Mesendoderm (in vitro differentiated cells): Measurements from ENCODE around the gene GSTO2.
A peak's percentile ranks its signal among the peaks of the same experiment; 100 is the strongest.

ENCODE experiments used
- DNase-seq: peaks from one replicate; pipeline ENCODE4 v3.0.0; 2013
- H2AK5ac ChIP-seq: 2 replicates; pipeline ENCODE4 v1.6.1; 2013; ENCODE audit warnings: low read length, inconsistent platforms
- H2BK120ac ChIP-seq: 2 replicates; pipeline ENCODE4 v1.6.1; 2013; ENCODE audit warnings: low read depth, mild to moderate bottlenecking, low read length, moderate library complexity, mixed read lengths
- H2BK15ac ChIP-seq: replicated peaks from 2 replicates; pipeline ENCODE4 v1.6.1; 2013; ENCODE audit warnings: low read depth, mild to moderate bottlenecking, moderate library complexity
- H2BK5ac ChIP-seq: 2 replicates; pipeline ENCODE4 v1.6.1; 2013; ENCODE audit warnings: low read length, inconsistent platforms
- H3K18ac ChIP-seq: 2 replicates; pipeline ENCODE4 v1.6.1; 2013; ENCODE audit warnings: mild to moderate bottlenecking, low read length, mixed read lengths
- H3K23ac ChIP-seq: one replicate; pipeline ENCODE4 v1.6.1; 2013; ENCODE audit warnings: low read length
- H3K27ac ChIP-seq: 2 replicates; pipeline ENCODE4 v1.5.1; 2013; ENCODE audit warnings: low read depth, mild to moderate bottlenecking, inconsistent platforms, low read length, moderate library complexity
- H3K27me3 ChIP-seq: 2 replicates; pipeline ENCODE4 v1.6.1; 2013; ENCODE audit warnings: low read length, control low read depth, mild to moderate bottlenecking, inconsistent platforms; ENCODE audit not compliant: insufficient read depth, poor library complexity
- H3K36me3 ChIP-seq: 2 replicates; pipeline ENCODE4 v1.6.1; 2013; ENCODE audit warnings: low read length, inconsistent platforms; ENCODE audit not compliant: control insufficient read depth, insufficient read depth
- H3K4ac ChIP-seq: one replicate; pipeline ENCODE4 v1.6.1; 2013; ENCODE audit warnings: low read depth, mild to moderate bottlenecking, low read length, moderate library complexity
- H3K4me1 ChIP-seq: 2 replicates; pipeline ENCODE4 v1.6.1; 2013; ENCODE audit warnings: low read depth, low read length, inconsistent platforms; ENCODE audit not compliant: control insufficient read depth
- H3K4me2 ChIP-seq: 2 replicates; pipeline ENCODE4 v1.6.1; 2013; ENCODE audit warnings: low read length
- H3K4me3 ChIP-seq: 2 replicates; pipeline ENCODE4 v1.5.1; 2013; ENCODE audit warnings: mild to moderate bottlenecking, low read length
- H3K56ac ChIP-seq: one replicate; pipeline ENCODE4 v1.6.1; 2013; ENCODE audit warnings: low read length
- H3K79me1 ChIP-seq: 2 replicates; pipeline ENCODE4 v1.6.1; 2013; ENCODE audit warnings: low read length, inconsistent platforms
- H3K79me2 ChIP-seq: 2 replicates; pipeline ENCODE4 v1.6.1; 2013; ENCODE audit warnings: mild to moderate bottlenecking, low read length; ENCODE audit not compliant: control insufficient read depth, insufficient read depth
- H3K9ac ChIP-seq: 2 replicates; pipeline ENCODE4 v1.6.1; 2013; ENCODE audit warnings: low read length, inconsistent platforms
- H4K5ac ChIP-seq: one replicate; pipeline ENCODE4 v1.6.1; 2013; ENCODE audit warnings: low read length
- H4K8ac ChIP-seq: one replicate; pipeline ENCODE4 v1.6.1; 2013; ENCODE audit warnings: low read depth, mild to moderate bottlenecking, control low read depth, low read length, moderate library complexity
- WGBS: extraction: QIAGEN DNeasy Blood & Tissue Kit; methylation state at CpG from one replicate; pipeline ENCODE4 v1.1.7; 2013; ENCODE audit warnings: low lambda C conversion rate, missing lambda C conversion rate; ENCODE audit not compliant: insufficient coverage; ENCODE audit errors: extremely low coverage; 5-methylcytosine and 5-hydroxymethylcytosine counted together

The GSTO2 gene

DNA sequence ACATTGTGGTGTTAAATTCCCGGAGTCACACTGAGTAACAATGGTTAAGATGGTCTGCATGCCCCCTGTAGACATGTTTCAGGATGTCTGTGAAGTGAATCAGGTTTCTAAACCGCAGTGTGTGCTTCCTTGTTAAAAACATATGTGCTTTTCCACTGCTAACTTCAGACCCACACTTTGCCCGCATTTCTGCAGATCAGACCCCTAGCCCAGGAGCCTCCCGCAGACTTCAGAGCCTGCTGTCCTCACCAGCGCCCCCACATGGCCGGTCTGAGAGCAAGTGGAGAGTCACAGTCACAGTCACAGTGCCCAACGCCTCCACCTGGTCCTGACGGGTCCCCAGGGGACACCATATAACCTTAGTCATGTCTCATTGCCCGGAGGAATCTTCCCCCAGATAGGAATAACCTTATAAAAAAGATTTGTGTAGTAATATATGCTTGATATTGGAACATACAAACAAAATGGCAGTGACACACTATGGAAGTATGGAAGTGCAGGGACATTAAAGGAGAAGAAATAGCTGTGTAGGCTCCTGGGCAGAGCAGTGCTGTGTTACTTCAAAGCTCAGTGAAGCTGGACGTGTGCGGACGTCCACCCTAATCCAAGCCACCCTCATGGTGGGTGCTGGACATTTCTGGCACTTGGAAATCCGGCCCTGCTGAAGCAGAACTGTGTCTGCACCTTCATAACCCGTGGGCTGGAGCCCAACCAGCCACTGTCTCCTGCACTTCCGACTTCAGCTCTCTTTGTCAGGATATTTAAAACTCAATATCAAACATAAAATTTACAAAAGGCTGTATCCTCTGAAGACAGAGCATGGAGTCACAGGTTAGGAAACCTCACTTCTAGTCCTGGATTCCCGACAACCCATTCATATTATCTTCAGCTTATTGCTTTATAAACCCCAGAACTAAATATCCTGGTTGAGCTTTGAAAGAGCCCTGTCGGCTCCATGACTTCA is 29.0 kb downstream of the GSTO2 start:
- peak; percentile 92 for DNase-seq
- Histone ChIP-seq H3K4me1 (peaks cover 21% of the 10 kb centered on the region), H2BK120ac (no peak overlapping the region), H3K56ac (peak overlapping the region; percentile 54), H3K4me2 (no peak overlapping the region), H2AK5ac (peak overlapping the region; percentile 25), H3K18ac (peak overlapping the region; percentile 76), H4K5ac (no peak overlapping the region), H3K79me1 (no peaks in the 10 kb centered on the region), H3K23ac (no peak overlapping the region), H3K36me3 (no peaks in the 10 kb centered on the region), H3K79me2 (no peaks in the 10 kb centered on the region), H2BK15ac (no peak overlapping the region), H3K4ac (no peak overlapping the region), H3K27me3 (no peaks in the 10 kb centered on the region), H4K8ac (no peak overlapping the region), H3K27ac (no peak overlapping the region), H2BK5ac (peak overlapping the region; percentile 51), H3K9ac (peak overlapping the region; percentile 6), H3K4me3 (no peak overlapping the region)
- WGBS: no CpG with 5 or more reads among the region's 17 CpGs

DNA sequence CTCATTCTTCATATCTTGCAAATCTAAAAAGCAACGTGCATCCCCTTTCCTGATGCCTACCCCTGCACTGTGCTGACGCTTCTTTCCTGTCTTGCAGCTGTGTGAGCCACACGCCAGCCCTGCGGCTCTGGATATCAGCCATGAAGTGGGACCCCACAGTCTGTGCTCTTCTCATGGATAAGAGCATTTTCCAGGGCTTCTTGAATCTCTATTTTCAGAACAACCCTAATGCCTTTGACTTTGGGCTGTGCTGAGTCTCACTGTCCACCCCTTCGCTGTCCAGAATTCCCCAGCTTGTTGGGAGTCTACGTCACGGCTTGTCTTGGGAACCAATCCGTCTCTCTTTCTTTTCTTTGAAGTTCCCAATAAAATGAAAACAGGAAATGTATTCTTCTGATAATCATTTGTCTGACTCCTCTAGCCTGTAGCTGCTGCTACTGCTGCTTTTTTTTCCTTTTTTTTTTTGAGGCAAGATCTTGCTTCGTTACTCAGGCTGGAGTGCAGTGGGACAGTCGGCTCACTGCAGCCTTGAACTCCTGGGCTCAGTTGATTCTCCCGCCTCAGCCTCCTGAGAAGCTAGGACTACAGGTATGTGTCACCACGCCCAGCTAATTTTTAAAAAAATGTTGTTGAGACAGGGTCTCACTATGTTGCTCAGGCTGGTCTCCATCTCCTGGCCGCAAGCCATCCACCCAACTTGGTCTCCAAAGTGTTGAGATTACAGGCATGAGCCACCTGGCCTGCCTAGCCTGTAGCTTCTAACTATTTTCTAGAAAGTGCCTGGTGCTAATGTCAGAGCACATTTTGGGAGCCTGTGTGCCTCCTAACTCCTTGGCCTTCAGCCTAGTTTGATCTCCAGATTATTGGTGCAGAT is 30.3 kb downstream of the GSTO2 start:
- no peak overlapping the region for H2BK120ac ChIP-seq
- no peak overlapping the region for H3K4me2 ChIP-seq
- H3K4me3 ChIP-seq: no peak overlapping the region
- H3K4me1 ChIP-seq: peaks cover 21% of the 10 kb centered on the region
- H3K27ac ChIP-seq: no peak overlapping the region
- H3K36me3 ChIP-seq: no peaks in the 10 kb centered on the region
- DNase-seq: no peak
- no peak overlapping the region for H3K9ac ChIP-seq
- H4K8ac ChIP-seq: no peak overlapping the region
- no CpG with 5 or more reads among the region's 13 CpGs for WGBS
- no peaks in the 10 kb centered on the region for H3K79me1 ChIP-seq
- no peaks in the 10 kb centered on the region for H3K79me2 ChIP-seq
- H2BK15ac ChIP-seq: peak overlapping the region; percentile 8
- H3K4ac ChIP-seq: no peak overlapping the region
- H2BK5ac ChIP-seq: no peak overlapping the region
- H2AK5ac ChIP-seq: no peak overlapping the region
- no peak overlapping the region for H3K23ac ChIP-seq
- H3K18ac ChIP-seq: peak overlapping the region; percentile 18
- no peak overlapping the region for H4K5ac ChIP-seq
- no peaks in the 10 kb centered on the region for H3K27me3 ChIP-seq
- H3K56ac ChIP-seq: peak overlapping the region; percentile 51

DNA sequence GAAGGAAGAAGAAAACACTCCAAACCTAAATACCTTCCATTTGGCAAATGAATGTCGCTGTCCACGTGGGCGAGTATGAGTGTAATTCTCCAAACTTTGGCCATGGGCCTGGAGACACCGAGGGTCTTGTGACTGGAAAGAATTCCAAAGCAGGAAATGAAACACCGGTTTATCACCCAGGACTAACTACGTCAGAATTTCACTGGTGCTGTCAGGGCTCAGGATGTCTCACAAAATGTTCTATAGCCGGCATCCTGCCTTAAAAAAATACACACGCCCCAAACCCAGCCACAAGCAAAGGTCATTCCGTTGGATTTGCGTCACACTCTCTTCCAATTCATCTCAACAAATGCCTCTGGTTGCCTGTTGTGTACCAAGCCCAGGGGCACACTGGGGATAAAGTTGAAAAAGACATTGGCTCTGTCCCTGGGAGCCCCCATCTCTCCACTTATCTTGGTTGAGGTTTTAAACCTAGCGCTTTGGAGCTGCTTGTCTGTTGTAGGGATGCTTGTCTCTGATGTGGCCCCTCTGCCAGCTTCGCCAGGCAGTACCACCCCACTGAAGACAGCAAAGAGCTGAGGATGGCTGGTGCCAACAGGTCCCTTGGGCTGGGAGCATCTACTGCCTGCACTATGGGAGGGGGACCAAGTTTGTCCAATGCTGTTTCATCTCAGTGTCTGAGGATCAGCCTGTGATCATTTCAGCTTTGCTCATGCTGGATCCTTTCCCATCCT is 31.2 kb downstream of the GSTO2 start:
- Histone ChIP-seq H3K4ac (no peak overlapping the region), H4K5ac (no peak overlapping the region), H3K56ac (peak overlapping the region; percentile 68), H4K8ac (no peak overlapping the region), H3K23ac (no peak overlapping the region), H3K4me1 (peaks cover 21% of the 10 kb centered on the region), H3K18ac (no peak overlapping the region), H3K27me3 (no peaks in the 10 kb centered on the region), H3K4me3 (no peak overlapping the region), H2BK5ac (peak overlapping the region; percentile 72), H3K36me3 (no peaks in the 10 kb centered on the region), H3K4me2 (no peak overlapping the region), H3K9ac (no peak overlapping the region), H2BK15ac (no peak overlapping the region), H3K27ac (no peak overlapping the region), H3K79me2 (no peaks in the 10 kb centered on the region), H2AK5ac (no peak overlapping the region), H2BK120ac (no peak overlapping the region), H3K79me1 (no peaks in the 10 kb centered on the region)
- DNase-seq: no peak
- no CpG with 5 or more reads among the region's 12 CpGs for WGBS

DNA sequence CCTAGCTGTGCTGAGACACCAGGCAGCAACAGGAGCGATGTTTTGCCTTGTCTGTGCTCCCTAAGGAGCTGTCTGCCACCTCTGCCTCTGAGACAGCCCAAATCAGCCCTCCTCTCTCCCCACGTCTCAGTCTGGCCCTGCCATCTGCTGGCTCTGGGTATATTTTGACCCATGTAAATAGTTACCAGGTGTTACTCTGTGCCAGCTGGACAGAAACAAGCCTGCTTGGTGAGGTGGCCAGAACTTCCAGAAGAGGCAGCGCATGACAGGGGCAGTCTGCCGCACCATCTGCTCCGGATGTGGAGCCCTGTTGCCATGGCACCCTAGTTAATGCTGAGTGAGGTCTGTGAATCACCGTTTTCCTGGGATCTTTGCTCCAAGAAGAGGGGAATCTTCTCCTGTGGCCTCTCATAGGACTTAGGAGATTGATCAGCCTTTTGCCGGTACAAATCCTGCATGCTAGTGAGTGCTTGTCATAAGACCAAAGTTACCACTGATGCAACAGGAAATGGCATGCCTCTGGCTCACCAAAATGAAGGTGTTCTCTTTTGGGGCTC is 31.8 kb downstream of the GSTO2 start:
- WGBS: no CpG with 5 or more reads among the region's 7 CpGs
- H2AK5ac ChIP-seq: peak overlapping the region; percentile 85
- no peaks in the 10 kb centered on the region for H3K79me1 ChIP-seq
- H3K27me3 ChIP-seq: no peaks in the 10 kb centered on the region
- no peak overlapping the region for H2BK5ac ChIP-seq
- H3K56ac ChIP-seq: peak overlapping the region; percentile 68
- peaks cover 21% of the 10 kb centered on the region for H3K4me1 ChIP-seq
- no peak overlapping the region for H3K23ac ChIP-seq
- no peak overlapping the region for H3K18ac ChIP-seq
- DNase-seq: peak; percentile 85
- H3K9ac ChIP-seq: no peak overlapping the region
- H3K4me2 ChIP-seq: no peak overlapping the region
- H3K4me3 ChIP-seq: no peak overlapping the region
- H4K8ac ChIP-seq: no peak overlapping the region
- H3K27ac ChIP-seq: no peak overlapping the region
- no peaks in the 10 kb centered on the region for H3K36me3 ChIP-seq
- H4K5ac ChIP-seq: no peak overlapping the region
- no peak overlapping the region for H2BK120ac ChIP-seq
- H3K4ac ChIP-seq: no peak overlapping the region
- no peaks in the 10 kb centered on the region for H3K79me2 ChIP-seq
- no peak overlapping the region for H2BK15ac ChIP-seq

DNA sequence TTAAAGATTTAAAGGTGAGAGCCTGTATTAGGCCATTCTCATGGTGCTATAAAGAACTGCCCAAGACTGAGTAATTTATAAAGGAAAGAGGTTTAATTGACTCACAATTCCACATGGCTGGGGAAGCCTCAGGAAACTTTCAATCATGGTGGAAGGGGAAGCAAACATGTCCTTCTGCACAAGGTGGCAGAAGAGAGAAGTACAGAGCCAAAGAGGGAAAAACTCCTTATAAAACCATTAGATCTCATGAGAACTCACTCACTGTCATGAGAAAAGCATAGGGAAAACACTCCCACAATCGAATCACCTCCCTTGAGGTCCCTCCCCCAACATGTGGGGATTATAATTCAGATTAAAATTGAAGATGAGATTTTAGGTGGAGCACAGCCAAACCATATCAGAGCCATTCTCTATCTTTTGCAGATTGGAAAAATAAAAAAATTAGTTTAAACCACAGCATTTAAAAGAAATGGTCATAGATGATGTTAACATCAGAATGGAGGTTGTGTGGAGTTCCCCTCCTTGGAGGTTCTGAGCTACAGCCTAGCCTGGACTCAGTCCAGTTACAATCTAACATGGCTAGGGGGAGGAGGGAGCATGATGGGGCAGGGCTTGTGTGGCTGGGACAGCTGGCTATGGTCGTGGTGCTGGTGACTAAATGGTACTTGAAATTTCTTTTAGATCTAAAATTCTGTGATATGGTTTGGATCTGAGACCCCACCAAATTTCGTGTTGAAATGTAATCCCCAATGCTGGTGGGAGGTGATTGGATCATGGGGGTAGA is 33.1 kb downstream of the GSTO2 start:
- Histone ChIP-seq H3K79me1 (no peaks in the 10 kb centered on the region), H3K56ac (no peak overlapping the region), H2BK120ac (no peak overlapping the region), H3K4ac (no peak overlapping the region), H3K27ac (no peak overlapping the region), H3K4me2 (no peak overlapping the region), H2AK5ac (no peak overlapping the region), H4K8ac (no peak overlapping the region), H3K18ac (no peak overlapping the region), H3K79me2 (no peaks in the 10 kb centered on the region), H2BK5ac (no peak overlapping the region), H3K9ac (no peak overlapping the region), H3K4me1 (peaks cover 19% of the 10 kb centered on the region), H4K5ac (no peak overlapping the region), H2BK15ac (no peak overlapping the region), H3K4me3 (no peak overlapping the region), H3K27me3 (no peaks in the 10 kb centered on the region), H3K23ac (no peak overlapping the region), H3K36me3 (no peaks in the 10 kb centered on the region)
- WGBS: no CpG with 5 or more reads among the region's 3 CpGs
- DNase-seq: no peak
